Stimulated activated naive CD4-positive, alpha-beta T cell (primary cell): Measurements from ENCODE around the gene IGLON5.

ENCODE experiments used
- DNase-seq, 6 experiments: peaks; one replicate each; lab custom pipeline; 2025; lab: John Stamatoyannopoulos, UW

The IGLON5 gene

DNA sequence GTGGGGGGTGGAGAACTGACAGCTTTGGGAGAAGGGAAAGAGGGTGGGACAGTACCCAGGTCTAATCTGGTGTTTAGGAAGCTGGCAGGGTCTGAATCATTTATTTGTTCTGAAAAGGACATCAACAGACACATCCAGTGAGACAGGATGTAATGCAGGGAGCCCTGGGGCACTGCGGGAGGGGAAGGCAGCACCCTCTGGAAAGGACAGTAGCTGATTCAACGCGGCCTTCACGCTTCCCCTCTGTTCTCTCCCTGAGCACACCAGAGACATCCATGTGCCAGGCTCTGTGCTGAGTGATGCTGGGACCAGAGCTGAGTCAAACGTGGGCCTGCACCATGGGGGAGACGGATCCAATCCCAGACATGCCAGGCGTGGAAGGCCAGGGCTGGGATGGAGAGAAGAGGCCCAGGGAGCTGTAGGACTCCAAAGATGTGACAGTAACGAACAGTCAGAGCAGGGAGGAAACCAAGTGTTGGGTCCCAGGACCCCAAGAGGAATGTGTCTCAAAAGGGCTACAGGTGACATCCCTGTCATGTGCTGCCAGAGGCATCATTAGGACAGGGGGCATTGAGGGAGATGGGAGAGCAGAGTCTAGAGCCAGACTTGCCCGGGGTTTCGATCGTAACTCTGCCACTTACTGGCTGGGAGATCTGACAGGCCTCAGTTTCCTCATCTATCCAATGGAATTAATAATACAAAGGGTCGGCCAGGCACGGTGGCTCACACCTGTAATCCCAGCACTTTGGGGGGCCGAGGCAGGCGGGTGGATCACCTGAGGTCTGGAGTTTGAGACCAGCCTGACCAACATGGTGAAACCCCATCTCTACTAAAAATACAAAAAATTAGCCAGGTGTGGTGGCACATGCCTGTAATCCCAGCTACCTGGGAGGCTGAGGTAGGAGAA lies 53.0 kb downstream of the IGLON5 start:
- no peak for DNase-seq

DNA sequence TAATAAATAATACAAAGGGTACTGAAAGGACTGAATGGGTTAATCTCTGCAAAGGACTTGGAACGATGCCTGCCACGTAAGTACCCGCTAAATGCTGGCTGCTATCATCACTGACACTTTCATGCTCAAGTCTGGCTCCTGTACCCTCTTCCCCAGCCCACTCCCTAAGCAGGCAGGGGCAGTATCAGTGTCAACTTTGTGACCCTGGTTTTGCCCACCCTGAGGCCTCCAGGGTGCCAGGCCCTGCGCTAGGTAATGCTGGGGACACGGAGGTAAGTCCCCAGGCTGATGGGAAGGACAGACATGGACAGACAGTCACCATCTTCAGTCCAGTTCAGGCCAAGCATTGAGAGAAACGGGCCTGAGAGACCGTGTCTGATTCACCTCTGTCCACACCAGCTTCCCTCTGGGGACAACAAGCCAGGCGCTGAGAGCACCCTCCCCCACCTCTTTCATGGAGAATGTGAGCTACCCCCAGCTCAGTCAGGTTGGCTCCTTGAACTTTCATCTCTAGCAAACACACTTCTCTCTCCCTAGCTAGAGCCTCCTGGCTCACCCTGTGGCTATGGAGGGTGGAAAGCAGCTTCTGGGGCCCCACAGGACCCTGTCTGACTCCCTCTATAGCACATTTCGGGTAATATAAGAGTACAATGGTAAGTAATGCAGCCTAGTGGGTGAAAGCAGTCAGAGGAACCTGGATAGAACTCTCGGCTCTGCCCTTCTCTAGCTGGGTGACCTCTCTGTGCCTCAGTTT lies 53.9 kb downstream of the IGLON5 start:
- DNase-seq, result peak in 3 of 6 experiments; percentile 26 to 60 (median 27)

DNA sequence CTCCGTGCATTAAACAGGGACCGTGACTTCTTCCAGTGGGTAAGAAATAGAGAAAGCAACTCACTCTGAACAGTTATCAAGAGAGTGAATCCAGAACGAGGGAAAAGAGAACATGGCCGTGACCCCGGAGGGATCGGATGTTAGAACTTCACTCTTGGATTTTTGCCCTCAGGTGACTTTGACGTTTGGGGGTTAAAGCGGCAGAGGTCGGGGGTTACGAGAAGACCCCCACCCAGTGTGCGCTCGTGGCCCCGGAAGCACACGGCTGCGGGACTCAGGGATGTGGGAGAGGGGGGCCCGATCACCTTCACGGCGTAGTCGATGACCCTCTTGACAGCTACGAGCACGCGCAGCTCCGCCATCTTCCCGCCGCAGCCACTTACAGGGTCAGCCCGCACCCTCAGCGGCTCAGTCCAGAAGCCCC lies 54.5 kb downstream of the IGLON5 start, which contains the start of gene ETFB:
ETFB (minus strand) TSS at position 424 of the 424 bp plus-strand sequence; CDS start at position 362, 62 bp downstream.
- DNase-seq, result no peak

DNA sequence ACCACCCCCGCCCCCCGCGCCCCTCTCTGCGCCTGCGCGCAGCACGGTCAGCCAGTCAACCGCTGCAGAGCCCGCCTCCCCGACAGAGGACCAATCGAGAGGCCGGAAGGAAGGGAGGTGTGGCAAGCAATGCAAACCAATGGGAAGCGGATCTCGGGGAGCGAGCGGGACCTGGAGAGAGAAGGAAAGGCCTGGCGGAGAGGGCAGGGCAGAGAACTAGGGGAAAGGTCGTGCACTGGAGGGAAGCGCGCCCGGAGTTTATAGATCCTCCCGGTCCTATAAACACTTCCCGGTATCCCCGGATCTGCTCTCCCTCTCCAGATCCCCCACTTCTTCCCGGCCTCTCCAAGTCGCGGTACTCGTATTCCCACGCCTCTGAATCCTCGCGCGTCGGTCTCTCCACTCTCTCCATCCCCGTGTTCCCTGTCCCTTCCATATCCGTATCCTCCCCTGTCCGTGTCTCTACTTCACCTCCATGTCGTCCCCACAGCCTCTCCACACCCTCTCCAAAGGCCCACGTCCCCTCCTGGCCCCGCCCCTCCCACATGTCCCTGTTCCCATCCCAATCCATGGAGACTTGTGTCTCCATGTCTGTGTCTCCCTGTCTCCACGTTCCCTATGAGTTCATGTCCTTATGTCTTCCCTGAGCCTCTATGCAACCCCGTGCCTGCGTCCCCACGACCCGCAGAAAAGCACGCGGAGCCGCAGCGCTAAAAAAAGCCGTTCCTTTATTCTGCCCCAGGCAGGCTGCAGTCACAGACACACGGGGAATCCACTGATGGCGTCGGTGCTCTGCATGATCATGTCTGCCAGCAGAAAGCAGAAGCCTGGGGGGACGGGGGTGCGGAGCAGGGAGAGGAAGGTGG lies 55.2 kb downstream of the IGLON5 start:
- peak; percentile 77 to 93 (median 86) for DNase-seq

DNA sequence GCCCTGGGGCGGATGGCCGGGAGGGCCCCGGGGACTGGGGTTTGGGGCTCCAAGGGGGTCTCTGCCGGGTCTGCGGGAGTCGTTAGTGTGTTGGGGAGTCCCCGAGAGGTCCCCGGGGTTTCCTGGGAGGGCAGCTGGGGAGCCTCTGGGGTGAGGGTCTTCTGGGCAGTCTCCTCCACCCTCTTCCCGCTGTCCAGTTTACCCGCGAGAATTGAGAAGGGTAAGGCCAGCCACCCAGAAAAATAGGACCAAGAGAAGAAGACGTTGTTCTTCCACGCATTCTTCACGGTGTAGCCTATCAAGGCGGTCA lies 55.8 kb downstream of the IGLON5 start:
- no peak for DNase-seq

DNA sequence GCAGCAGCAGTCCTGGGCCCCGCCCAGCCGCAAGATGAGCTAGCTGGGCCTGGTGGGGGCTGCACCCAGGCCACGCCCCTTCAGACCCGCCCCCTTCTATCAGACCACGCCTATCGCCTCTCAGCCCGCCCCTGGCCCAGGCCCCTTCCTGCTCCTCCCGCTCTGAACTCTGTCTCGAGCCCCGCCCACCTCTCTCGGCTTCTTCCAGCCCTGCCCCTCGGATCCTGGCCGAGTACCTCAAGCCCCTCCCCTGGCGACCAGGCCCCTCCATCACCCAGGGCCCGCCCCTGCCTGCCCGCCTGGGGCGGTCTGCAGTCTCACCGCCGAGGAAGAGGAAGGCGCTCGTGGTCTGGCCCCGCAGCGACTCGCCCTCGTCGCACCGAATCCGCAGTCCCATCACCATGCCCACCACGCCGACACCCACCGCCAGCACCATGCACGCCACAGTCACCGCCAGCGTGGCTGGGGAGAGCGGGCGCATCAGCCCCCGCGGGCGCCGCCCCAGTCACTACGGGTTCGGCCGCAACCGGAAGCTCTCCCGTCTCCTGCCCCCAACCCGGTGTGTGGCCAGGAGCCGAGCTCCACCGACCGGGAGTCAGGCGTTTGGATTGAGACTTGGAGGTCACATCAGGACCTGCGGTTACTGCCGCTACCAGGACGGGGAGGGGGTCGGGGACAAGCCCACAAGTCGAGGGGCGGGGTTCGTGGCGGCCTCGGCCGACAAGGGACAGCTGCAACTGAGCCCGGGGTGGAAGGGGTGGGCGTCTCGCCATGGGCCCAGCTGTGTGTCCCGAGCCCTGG lies 56.3 kb downstream of the IGLON5 start:
- DNase-seq, result peak; percentile 81 to 93 (median 89)

DNA sequence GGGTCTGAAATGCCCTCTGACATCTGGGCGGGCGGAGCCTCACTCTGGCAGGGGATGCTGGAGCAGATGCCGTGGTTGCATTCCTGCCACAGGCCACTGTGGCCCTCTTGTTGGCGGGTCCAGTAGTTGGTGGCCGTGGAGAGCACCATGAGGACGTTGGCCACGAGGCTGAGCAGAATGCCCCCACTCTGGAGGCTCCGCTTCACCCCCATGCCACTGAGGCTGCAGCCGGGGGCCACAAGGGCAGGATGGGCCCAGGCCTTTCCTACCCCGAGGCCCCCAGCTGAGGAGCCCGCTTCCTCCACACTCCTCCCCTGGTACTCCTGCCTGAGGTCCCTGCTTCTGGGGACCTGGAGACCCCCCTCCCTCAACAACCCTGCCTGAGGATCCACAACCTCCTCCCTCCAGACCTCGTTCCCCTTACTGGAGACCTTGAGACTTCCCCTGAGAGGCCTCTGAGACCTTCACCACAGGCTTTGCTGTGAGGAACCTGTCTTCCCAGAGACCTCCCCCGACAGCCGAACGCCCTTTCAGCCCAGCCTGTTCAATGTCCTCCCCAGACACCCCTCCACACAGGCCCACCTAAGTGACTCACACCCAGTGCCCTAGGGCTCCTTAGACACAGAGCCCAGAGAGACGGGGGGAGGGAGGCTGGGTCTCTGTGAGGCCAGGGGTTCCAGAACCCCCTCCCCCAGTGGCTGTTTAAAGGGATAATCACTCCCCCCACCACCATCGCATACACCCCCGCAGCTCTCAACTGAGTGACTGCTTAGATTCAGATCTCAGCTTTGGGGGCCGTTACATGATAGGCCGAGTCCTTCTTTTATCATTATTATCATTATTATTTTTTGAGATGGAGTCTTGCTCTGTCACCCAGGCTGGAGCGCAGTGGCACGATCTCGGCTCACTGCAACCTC lies 57.2 kb downstream of the IGLON5 start, which contains the start of gene CLDND2:
CLDND2 (minus strand) TSS at position 638 of the 917 bp plus-strand sequence; CDS start at position 212, 426 bp downstream.
- peak in 2 of 6 experiments; percentile 18 to 28 for DNase-seq

DNA sequence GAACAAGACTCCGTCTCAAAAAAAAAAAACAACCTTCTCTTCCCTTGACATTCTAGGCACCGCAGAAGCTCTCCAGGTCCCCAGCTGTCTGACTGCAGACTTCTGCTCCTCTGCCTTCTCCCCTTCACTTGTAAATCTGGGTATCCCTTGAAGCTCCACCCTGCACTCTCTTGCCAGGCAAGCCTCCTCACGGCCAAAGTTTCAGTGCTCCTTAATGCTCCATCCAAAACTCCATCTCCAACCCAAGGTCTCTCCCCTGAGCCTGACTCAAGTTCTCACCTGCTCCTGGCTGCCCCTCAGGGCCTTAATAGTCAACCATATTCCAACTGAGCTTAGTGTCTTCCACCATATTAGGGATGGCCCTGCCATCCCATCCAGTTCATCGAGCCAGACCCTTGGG lies 58.8 kb downstream of the IGLON5 start:
- DNase-seq, result no peak

DNA sequence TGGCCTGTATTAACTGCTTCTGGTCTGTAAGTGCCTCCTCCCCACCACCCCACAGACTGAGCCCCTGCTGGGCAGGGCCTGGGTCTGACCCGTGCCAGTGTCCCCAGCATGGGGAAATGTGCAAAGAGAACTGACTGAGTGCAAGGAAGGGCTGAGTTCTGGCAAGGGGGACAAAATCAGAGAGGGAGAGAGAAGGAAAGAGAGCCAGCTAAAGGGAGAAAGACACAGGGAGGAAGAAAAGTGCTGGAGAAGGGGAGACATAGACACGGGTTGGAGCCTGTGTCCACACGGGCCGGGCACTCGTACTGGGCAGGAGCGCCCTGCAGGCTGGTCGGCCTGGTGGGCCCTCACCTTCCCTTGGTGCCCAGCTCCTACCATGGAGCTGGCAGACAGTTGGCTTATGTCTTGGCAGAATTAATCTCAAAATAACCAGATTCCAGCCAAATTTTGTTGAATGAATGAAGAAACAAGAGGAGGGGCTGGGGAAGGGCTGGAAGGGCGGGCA lies 59.8 kb downstream of the IGLON5 start:
- DNase-seq, result no peak

DNA sequence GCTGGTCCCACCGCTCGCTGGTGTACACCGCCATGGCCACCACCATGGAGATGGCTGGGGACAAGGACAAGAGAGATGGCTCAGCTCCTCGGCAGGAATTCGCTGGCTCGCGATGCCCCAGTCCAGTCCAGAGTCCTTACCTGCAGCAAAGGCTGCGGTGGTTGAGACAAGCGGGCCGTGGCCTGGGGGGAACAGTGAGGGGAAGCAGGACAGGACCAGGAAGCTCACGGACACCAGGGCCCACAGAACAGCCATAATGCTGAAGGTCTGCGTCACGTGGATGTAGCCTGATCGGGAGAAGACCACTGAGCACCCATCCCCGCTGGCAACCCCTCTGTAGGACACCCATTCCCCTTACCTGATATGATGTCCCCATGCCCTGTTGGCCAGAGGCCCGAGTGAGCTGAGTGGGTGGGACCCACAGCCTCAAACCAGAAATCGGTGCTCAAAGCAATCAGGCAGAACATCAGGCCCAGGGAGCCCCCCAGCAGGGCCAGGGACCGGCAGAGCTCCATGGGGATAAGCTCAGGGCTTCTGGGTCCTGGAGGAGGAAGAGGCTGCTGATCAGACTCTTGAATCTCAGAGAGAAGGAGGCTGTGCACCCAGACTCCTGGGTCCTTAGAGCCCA lies 60.7 kb downstream of the IGLON5 start:
- no peak for DNase-seq

DNA sequence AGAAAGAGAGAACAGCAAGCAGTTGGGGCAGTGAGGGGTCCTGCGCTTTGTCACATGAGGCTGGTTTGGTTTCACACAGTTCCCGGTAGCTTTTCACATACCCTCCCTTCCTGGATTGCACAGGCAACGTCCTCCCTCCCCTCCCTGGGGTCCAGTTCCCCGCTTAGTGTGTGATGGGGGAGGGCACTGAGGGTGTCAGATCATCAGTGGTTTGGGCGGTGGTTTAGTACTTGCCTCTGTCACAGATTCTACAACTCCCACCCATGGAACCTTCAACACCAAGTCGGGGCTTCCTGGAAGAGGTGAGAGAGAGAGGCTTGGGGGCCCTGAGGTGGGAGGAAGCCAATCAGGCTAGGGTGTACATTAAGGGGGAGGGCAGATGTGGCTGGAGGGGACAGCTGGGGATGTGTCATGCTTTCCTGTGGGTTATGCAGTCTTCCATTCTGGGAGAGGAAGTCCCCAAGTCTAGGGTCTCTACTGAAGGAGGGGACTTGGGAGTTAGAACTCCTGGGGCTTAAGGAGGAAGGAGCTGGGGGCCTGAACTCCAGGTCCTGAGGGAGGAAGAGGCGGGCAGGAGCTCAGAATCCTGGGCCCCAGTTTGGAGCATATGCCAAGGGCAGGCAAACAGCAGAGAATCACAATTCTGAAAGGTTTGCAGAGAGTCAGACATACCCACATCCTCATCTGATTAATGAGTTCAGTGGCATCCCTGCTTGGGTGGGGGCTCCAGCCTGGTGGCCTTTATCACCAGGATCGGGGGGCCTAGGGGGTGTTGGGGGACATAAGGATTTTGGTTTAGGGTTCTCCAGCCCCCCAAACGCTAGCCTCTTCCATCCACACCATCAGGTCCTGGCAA lies 61.4 kb downstream of the IGLON5 start, which contains the start of gene NKG7:
NKG7 (minus strand) TSS at position 6 of the 856 bp plus-strand sequence. CDS start 119 bp downstream, outside the sequence.
- DNase-seq, result no peak

DNA sequence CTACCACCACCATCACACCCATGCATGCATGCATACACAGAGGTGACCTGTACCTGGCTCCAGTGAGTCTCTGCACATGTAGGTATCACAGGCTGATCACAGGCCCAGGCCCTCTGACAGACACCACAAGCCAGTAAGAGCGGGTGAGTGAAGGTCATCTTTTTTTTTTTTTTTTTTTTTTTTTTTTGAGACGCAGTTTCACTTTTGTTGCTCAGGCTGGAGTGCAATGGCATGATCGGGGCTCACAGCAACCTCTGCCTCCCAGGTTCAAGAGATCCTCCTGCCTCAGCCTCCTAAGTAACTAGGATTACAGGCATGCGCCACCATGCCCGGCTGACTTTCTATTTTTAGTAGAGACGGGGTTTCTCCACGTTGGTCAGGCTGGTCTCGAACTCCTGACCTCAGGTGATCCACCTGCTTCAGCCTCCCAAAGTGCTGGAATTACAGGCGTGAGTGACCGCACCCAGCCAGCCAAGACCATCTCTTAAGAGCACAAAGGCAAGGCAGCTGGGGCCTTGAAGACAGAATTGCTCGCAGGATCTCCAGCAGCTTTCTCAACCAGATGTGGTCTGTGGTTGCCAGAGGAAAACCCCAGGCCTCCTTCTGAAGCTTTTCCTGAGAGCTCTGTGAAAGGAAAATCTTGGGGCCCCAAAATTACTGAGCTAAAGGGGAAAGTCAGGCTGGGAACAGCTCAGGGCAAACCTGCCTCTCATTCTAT lies 64.2 kb downstream of the IGLON5 start:
- no peak for DNase-seq

DNA sequence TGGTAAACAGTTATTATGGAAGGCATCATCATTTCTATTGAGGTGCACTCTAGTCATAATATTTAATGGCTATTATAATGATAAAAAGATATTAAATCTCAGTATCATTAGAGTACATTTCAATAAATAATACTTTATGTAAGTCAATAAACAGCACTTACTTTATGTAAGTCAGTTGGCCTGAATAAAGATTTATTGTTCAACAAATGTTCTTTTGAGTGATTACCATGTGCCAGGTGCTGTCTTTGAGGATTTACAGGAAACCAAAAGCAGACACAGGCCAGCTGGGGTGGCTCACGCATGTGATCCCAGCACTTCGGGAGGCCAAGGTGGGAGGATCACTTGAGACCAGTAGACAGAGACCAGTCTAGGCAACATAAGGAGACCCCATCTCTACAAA lies 66.0 kb downstream of the IGLON5 start:
- DNase-seq, result no peak

DNA sequence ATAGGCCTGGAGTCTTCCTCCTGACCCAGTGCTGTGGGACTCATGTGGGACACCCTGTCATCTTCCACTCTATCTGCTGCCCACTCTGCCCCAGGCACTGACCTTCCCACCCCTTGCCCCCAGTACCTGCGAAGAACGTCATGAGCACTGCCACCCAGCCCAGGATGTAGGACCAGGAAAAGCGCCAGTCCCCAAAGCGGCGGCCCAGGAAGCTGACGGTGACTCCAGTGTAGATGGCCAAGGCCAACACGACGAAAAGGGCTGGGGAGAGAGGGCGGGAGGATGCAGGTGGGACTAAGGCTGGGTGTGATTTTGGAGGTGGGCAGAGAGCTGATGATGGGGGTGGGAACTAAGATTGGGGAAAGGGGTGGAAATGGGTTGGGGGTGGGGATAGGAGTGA lies 68.9 kb downstream of the IGLON5 start:
- no peak for DNase-seq
